NB4 (cell line): ENCODE results near the gene CDHR2.
"Not testable (repeated sequence)": the region's sequence is repeated elsewhere in the genome, so short reads cannot be mapped to it uniquely, and the experiment has no call there.

Source experiments
- DNase-seq: peaks from one replicate; pipeline ENCODE4 v3.0.0; 2010; ENCODE audit warnings: low read depth
- H3K4me3 ChIP-seq: one replicate; pipeline ENCODE4 v1.5.1; 2011; ENCODE audit warnings: mild to moderate bottlenecking, low read depth, low read length, moderate library complexity
- CTCF ChIP-seq: IDR thresholded peaks from one replicate; pipeline ENCODE4 v1.5.1; 2012; ENCODE audit warnings: low read depth, low read length
- MAX ChIP-seq: IDR thresholded peaks from 2 replicates; pipeline ENCODE4 v1.6.1; 2011; ENCODE audit warnings: low read depth, low read length
- MYC ChIP-seq: IDR thresholded peaks from 2 replicates; pipeline ENCODE4 v1.6.1; 2011; ENCODE audit warnings: low read depth, low read length
- POLR2A ChIP-seq: IDR thresholded peaks from 2 replicates; pipeline ENCODE4 v1.6.1; 2011; ENCODE audit warnings: mild to moderate bottlenecking; ENCODE audit not compliant: insufficient read length; ENCODE audit errors: extremely low read depth

CDHR2 gene

GRCh38 chr5:176595386-176595943 is 46.3 kb downstream of the CDHR2 start:
- no peak overlapping the region for H3K4me3 ChIP-seq
- TF ChIP-seq MYC = no peak

GRCh38 chr5:176596069-176596644 is 47.0 kb downstream of the CDHR2 start:
- H3K4me3 ChIP-seq = no peak overlapping the region
- TF ChIP-seq POLR2A = no peak
- TF ChIP-seq MAX = no peak
- TF ChIP-seq MYC = no peak
- no peak for TF ChIP-seq CTCF
- DNase-seq = no peak

More at GRCh38 chr5:176595386-176595943, 46.3 kb downstream of the CDHR2 start:
- DNase-seq = no peak

- peak; percentile 32 for TF ChIP-seq CTCF
- no peak for TF ChIP-seq MYC
- H3K4me3 ChIP-seq = no peak overlapping the region
- peak; percentile 66 for DNase-seq
Observed at GRCh38 chr5:176596689-176597416, 47.7 kb downstream of the CDHR2 start.

- H3K4me3 ChIP-seq = no peak overlapping the region
- TF ChIP-seq POLR2A = no peak
- TF ChIP-seq CTCF = peak; percentile 34
- DNase-seq = peak; percentile 59
Observed at GRCh38 chr5:176597417-176598389, 48.6 kb downstream of the CDHR2 start.

- not testable (repeated sequence) for DNase-seq, H3K4me3 ChIP-seq
Observed at GRCh38 chr5:176599749-176600430, 50.7 kb downstream of the CDHR2 start.

GRCh38 chr5:176601901-176602482 is 52.9 kb downstream of the CDHR2 start:
- H3K4me3 ChIP-seq = no peak overlapping the region
- DNase-seq = no peak
- TF ChIP-seq MAX = no peak
- TF ChIP-seq CTCF = no peak
- TF ChIP-seq POLR2A = no peak
- no peak for TF ChIP-seq MYC
